GM21360 (cell line): Measurements from ENCODE around the gene COL21A1.
"Not testable (repeated sequence)": the region's sequence is repeated elsewhere in the genome, so short reads cannot be mapped to it uniquely, and the experiment has no call there.

Experiments used
- ATAC-seq: cut with Tn5 transposase; IDR thresholded peaks from one replicate; pipeline ENCODE4 v1.9.1; 2021; ENCODE audit warnings: mild to moderate bottlenecking, moderate library complexity; ENCODE audit not compliant: unreplicated experiment

The COL21A1 gene

GRCh38 chr6:56246881-56247653 lies at the start of gene COL21A1:
COL21A1 (minus strand) TSS chr6:56247580; CDS start chr6:56182618, 64,962 bp downstream.
- ATAC-seq, result no peak

DNA sequence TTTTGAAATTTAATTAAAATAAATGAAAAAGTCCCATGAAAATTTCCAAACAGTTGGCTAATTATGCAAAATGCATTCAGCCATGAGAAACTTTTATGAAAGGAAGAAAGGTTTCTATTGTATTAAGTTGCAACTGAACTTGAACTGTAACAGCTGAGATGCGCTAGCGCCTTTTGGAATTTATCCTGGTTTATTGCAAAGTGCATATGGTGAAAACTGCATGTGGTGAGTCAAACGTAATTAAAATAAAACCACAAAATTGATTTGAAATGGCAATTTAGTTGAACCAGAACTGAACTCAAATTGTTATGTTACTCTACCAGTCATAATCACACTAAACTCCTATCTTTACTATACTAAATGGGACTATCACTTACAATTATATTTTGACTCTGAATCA lies 46.4 kb upstream of the COL21A1 start:
- ATAC-seq, result no peak

DNA sequence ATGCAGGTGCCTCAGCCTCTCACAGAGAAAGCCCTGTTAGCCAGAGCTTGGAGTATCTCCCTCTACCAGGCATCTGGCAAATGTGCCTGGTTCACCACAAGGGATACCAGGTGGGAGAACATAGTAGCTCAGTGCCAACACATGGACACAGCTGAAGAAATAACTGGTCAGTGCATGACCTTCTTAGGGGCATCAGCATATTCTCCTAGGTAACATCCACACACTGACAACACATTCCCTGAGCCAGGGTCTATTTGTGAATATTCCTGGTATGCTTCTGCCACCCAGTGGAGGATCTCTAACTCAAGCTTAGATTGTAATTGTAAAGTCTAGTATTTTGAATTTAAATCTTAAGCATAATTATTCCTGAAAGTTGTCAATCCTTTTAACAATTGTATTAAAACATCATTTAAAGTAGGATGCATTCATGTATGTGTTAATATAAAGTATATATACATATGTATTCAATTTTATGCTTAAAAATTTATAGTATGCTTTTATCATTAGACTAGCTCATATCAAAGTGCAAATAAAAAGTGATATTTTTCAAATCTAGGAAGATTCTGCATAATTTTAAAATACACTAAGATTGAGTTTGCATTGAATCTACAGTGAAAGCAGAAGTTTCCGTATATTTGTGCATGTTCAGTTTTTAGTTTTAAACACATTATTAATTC lies 45.3 kb upstream of the COL21A1 start:
- ATAC-seq, result no peak

GRCh38 chr6:56291302-56291917 lies 44.0 kb upstream of the COL21A1 start:
- ATAC-seq, result no peak

- ATAC-seq, result no peak
These were observed 42.3 kb upstream of the COL21A1 start for GRCh38 chr6:56289721-56290120.

DNA sequence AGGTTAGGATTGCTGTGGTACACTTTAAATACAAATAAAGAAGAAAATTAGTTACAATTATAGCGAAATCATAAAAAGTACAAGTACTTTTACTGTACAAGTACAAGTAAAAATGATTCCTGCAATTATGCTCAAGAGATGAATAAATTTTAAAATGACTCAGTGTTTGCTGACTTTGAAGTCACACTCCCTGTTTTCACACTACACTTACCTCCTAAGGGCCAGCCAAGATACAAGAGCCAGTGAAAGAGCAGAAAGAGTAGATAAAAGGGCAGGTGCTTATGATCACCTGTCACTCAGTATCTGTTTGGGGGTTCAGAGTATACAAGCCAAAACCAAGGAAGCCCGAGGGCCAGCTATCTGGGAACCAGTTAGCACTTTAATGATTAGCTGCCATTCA lies 41.0 kb upstream of the COL21A1 start:
- ATAC-seq, result no peak

- no peak for ATAC-seq
These were observed 35.0 kb upstream of the COL21A1 start for GRCh38 chr6:56282391-56282790.

- ATAC-seq, result no peak
These were observed 32.7 kb upstream of the COL21A1 start for GRCh38 chr6:56280126-56280525.

DNA sequence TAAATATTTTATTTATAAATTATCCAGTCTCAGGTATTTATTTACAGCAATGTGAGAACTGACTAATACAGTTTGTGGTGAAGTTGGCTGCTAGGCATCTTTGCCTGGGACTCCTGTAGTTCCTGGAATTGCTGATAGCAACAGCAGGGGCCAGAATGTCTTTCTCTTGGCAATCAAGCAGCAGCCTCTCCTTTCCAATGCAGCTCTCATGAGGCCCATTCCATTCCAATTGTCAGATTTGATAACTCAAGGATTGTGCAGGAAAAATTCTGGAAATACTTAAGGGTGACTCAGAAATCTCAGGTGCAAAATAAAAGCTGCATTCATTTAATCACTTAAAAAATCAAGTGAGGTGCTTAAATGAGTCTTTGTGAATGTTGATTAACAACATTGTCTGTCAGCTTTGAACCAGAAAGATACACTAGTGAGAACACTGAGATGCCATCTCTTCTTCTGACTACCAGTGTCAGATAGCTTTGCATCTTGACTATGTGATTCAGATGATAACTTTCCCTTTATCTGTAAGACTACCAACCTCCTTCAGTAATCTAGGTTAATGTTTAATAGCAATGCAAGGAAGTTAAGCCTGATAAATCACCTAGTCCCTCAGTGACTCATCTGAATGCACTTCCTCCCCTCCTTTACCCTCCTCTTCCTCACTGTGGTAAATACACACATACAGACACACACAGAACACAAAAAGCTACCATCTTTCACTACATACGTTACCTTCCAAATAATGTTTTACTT lies 32.1 kb upstream of the COL21A1 start:
- ATAC-seq, result no peak

DNA sequence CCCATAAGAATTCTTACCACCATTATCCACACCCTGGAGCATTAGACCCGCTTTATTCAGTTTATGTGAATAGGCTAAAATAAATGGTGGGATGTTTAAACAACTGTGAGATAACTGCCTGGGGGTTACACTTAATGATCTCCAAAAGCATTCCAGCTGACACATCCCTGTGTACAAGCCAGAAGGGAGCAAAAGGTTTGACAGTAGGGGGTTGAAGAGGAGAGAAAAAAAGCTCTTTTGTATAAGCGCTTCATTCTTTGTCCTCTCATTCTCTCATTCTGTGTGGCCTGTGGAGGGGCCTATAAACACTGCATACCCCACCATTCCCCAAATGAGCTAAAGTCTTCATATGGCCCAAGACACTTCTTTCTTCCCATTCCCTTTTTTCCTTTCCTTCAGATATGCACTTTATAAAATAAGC lies 30.8 kb upstream of the COL21A1 start:
- ATAC-seq, result no peak

GRCh38 chr6:56270812-56271441 lies 23.5 kb upstream of the COL21A1 start:
- no peak for ATAC-seq

DNA sequence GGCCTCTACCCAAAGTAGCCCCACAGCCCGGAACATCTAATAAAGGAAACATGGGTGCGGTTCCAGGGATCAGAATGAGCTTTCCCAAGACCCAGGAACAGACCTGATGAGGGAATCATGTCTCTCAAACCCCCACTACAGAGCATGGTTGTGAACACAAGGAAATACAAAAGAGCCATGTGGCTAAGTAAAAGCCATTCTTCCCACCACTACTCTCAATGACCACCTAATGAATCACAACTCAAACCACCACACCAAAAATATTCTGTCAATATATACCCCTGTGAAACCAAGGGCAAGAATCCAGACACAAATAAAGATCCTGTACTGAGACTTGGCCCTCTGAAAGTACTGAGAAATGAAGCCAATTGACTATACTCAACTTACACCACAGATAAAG lies 20.9 kb upstream of the COL21A1 start:
- ATAC-seq, result no peak

GRCh38 chr6:56266011-56266410 lies 18.6 kb upstream of the COL21A1 start:
- ATAC-seq, result no peak

- no peak for ATAC-seq
These were observed 16.4 kb upstream of the COL21A1 start for GRCh38 chr6:56263596-56264315.

DNA sequence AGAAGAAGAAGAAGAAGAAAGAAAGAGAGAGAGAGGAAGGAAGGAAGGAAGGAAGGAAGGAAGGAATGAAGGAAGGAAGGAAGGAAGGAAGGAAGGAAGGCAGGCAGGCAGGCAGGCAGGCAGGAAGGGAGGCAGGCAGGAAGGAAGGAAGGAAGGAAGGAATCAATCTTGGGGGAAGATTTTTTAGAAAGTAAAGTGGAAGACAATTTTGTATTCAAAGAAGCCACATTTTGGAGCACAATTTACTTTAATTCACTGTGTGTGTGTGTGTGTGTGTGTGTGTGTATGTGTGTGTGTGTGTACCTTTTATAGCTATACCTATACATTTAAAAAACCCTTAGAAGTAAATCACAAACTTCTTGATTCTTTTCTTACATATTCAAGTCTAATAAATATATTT lies 13.2 kb upstream of the COL21A1 start:
- not testable (repeated sequence) for ATAC-seq

- ATAC-seq, result no peak
These were observed 12.1 kb upstream of the COL21A1 start for GRCh38 chr6:56259234-56260077.

GRCh38 chr6:56255349-56255748 lies 8.0 kb upstream of the COL21A1 start:
- no peak for ATAC-seq

GRCh38 chr6:56250266-56250665 lies 2.9 kb upstream of the COL21A1 start:
- no peak for ATAC-seq

GRCh38 chr6:56247654-56248122 lies 308 bp upstream of the COL21A1 start:
- no peak for ATAC-seq
